Fibroblast of villous mesenchyme (primary cell): ENCODE results near the gene MAST4. TPM values are rescaled to one million over a fixed set of nuclear protein-coding genes. Genes with fewer than 3 reads are reported as not detected.

Experiments used
- DNase-seq: peaks from one replicate; pipeline ENCODE4 v3.0.0-alpha.2; 2010; ENCODE audit warnings: low read depth
- H3K4me3 ChIP-seq: 2 replicates; pipeline ENCODE4 v1.5.1; 2011; ENCODE audit warnings: low read depth, mild to moderate bottlenecking, low read length
- total RNA-seq: library from RNA; depleted of rRNA; stranded (reverse); fragments of >200 nt; gene quantifications from 2 replicates; pipeline ENCODE4 v1.2.3, GENCODE V29; 2012
- TF ChIP-seq, protein P1 (sequence below): IDR thresholded peaks from 2 replicates; pipeline ENCODE4 v1.5.1; 2012; ENCODE audit warnings: low read depth, mild to moderate bottlenecking, low read length; ENCODE audit not compliant: insufficient read depth

Gene MAST4
- total RNA-seq, 1 donor, result 8.2 TPM

DNA sequence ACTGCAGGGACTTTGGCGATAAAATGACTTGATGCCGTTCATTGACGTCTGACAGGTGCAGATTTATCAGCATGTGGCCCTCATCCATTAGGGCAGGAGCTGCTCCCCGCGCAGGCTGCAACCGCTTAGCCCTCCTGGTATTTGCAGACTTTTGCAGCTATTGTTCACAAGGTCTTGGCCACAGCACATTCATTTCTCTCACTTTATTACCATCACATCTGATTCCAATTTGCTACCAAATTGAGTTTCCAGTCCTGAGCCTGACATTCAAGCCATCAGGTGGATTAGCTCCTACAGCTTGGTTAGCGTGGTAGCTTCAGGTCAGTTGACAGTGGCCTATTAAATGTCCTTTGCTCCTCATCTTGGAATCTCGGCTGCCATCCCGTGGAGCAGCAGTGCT is 301.2 kb downstream of the MAST4 start:
- no peak for DNase-seq
- TF ChIP-seq, protein P1, sequence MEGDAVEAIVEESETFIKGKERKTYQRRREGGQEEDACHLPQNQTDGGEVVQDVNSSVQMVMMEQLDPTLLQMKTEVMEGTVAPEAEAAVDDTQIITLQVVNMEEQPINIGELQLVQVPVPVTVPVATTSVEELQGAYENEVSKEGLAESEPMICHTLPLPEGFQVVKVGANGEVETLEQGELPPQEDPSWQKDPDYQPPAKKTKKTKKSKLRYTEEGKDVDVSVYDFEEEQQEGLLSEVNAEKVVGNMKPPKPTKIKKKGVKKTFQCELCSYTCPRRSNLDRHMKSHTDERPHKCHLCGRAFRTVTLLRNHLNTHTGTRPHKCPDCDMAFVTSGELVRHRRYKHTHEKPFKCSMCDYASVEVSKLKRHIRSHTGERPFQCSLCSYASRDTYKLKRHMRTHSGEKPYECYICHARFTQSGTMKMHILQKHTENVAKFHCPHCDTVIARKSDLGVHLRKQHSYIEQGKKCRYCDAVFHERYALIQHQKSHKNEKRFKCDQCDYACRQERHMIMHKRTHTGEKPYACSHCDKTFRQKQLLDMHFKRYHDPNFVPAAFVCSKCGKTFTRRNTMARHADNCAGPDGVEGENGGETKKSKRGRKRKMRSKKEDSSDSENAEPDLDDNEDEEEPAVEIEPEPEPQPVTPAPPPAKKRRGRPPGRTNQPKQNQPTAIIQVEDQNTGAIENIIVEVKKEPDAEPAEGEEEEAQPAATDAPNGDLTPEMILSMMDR, result no peak
- no peak overlapping the region for H3K4me3 ChIP-seq

DNA sequence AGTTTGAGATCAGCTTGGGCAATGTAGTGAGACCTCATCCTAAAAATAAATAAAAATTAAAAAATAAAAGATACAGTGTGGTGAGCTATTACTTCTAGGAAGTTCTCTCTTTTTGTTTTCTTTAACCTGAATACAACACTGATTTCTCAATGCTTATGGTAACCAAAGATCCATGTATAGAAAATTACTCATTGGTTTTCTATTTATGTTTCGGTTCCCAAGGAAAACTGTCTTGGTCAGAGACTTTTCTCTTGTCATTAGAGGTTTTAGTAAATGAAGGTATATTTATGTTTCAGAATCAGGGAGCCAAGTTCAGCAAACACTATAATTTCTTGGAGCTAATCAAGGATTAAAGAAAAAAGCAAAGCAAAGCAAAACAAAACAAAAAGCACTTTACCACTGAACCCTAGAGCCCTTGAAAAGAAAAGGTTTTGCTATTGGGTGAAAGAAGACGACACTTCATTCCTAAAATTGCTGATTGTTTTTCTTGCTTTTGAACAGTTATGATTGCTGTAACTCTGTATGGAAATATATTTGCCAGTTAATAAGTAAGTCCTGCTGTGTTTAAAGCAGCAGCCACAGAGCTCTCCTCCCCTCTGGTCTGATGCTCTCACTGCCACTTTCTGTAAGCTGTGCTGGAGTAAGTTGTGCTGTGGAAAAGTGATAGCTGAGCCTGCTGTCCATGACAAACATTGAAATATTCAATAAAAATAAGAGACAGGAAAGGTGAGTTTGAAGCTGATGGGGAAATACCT is 302.2 kb downstream of the MAST4 start:
- no peak overlapping the region for H3K4me3 ChIP-seq
- no peak for DNase-seq
- TF ChIP-seq, protein P1, result no peak

DNA sequence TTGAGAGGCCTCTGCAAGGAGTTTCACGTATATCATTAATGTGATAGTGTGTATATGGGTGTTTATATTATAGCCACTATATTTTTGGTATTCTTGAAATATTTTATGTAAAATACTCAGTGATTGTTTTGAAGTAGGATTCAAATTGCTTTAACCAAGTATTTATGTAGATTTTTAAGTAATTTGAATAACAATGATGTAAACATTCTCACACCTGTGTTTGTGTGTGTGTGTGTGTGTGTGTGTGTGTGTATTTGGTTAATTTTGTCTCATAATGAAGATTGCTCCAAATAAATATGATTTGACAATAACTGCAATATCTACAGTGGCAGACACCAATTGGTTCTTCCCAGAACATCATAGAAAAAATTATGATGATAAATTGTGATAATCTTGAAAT is 307.0 kb downstream of the MAST4 start:
- TF ChIP-seq, protein P1, result no peak
- no peak for DNase-seq

DNA sequence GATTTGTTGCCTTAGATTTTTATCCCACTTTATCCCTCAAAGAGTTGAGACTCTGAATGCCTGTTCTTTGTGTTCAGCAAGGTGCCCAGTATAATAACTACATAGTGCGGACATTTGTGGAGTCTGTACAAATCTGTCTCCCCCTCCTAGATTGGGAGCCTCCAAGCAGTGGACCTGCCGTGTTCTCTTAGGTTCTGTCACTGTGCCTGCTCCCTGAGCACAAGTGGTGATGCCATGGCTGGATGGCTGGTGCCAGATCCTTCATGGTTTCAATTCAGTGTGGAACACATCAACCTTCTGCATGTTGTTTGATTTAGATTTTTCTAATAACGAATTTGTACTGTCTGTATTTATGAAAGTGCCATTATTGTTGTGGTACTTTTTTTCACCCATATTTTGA is 307.5 kb downstream of the MAST4 start:
- TF ChIP-seq, protein P1, result no peak
- no peak for DNase-seq
- no peak overlapping the region for H3K4me3 ChIP-seq

More for the DNA sequence above, 307.0 kb downstream of the MAST4 start:
- H3K4me3 ChIP-seq, result no peak overlapping the region

DNA sequence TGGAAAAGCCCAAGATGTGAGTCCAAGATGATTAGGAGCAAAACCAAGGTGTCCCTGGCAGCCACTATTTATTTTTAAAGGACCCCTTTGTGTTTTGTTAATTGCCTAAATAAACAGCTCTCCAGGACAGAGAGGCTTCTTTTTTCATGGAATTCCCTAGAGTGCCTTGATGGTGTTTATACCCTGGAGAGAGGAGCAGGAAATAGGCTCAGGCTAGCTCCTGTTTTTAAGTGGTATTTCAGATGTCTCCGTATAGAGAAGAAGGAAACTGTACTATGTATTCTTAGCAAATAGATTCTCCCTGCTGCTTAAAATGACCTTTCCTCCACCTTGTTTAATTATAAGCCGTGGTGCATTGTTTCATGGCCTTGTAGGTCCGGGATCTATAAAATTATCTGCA is 308.0 kb downstream of the MAST4 start:
- TF ChIP-seq, protein P1, result no peak
- DNase-seq, result no peak
- H3K4me3 ChIP-seq, result no peak overlapping the region

DNA sequence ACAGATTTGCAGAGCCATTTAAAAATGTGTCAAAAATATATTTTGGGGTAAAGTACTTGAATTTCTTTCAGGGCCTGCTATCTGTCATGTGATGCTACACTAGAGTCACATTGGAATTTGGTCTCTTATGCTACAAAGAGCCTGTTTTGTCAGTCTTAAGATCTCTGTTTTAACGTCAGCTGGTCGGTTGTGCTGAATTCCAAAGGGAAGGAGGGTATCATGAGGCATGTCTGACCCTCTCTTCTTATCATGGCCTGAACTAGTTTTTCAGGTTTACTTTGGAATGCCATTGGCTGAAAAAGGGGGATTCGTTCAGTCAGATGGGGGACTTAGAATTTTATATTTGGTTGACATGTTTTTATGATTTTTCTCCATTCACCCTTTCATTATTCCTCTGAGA is 309.8 kb downstream of the MAST4 start:
- TF ChIP-seq, protein P1, result no peak
- no peak for DNase-seq
- no peak overlapping the region for H3K4me3 ChIP-seq

DNA sequence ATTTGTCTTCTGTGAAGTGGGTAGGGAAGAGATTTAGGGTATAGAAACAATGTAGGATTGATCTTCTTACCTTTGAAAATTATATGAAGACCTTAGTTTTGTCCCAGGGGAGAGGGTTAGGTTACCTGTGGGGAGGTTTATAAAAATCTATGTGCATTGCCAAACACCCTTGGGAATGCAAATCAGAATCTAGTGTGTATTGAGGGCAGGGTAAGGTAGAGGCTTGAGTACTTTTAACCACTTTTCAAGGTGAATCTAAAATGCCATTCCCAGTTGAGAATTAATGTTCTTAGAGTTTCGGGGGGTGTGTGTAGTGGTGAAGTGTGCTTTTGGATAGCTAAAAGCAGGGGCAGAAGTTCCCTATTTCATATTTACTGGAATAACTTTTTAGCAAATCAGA is 312.0 kb downstream of the MAST4 start:
- no peak overlapping the region for H3K4me3 ChIP-seq
- DNase-seq, result no peak
- TF ChIP-seq, protein P1, result no peak
